Measurements from ENCODE around the gene CGNL1.

DNA sequence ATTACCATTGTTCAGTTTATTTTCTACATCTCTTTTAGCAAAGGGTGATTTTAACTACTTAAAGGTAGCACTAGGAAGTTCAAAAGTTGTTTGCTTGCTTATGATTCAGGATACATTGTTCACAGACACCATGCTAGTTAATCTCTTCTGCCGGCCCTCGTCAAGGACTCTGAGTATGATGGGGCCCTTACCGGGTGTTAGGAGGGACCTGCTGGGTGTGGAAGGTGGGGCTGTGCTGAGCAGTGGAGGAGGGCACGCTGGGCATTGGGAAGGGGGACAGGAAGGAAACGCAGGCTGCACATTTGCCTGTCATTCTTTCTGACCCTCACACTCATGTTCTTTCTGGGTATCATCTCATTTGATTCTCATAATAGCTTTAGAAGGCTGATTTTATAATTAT lies 150.3 kb downstream of the CGNL1 start:
- TF ChIP-seq CTCF (IDR thresholded peaks at IDR 0.05) (no peak), POLR2A (IDR thresholded peaks at IDR 0.05) (no peak)

Data from lower leg skin (tissue), 3 donors.